ENCODE results near the gene GALNT2. TPM values are rescaled to one million over a fixed set of nuclear protein-coding genes. Genes with fewer than 3 reads are reported as not detected.

The GALNT2 gene
- total and polyA plus RNA-seq, 5 donors, result 27.4 to 45.5 (median 38.8) TPM

DNA sequence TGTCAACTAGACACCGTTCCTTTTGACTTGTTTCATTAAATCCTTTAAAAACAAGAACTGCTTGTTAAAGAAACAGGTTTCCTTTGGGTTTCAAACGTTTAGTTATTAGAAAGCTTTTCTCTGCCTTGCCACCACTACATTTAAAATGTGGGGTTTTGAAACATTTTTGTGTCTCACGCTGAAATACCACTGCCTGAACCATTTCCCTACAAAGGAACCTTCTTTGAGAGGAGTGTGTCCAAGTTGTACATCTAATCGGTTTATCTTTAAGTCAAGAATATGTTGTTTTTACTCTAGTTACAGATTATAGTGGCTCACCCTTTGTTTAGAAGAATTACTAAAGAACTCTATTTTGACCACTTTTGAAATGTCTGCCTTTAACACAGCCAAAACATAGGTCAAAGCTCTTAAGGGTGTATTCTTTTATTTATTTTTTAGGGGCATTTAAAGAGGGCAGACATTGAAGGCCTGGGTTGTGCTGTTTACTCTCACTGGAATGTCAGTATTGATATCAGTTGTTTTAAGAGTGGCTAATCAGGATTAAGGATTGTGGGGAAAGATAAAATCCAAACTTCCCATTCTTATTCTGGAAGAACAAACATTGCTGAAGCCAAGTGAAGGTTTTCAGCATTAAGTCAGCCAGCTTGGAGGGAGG lies 143.4 kb downstream of the GALNT2 start:
- no peak for DNase-seq
- Histone ChIP-seq H3K4me1 (ENCODE audit: control insufficient read depth, insufficient read depth, low read length) (peaks cover 29% of the 10 kb centered on the region), H3K9me3 (ENCODE audit: control insufficient read depth, low read length) (no peaks in the 10 kb centered on the region), H3K27me3 (ENCODE audit: control insufficient read depth, insufficient read depth) (no peaks in the 10 kb centered on the region), H3K4me3 (ENCODE audit: low read length) (no peak overlapping the region), H3K27ac (ENCODE audit: low read length) (peak overlapping the region; percentile 25)
- ATAC-seq, result no peak
- 41% methylated on average over 4 of the region's 4 CpGs for WGBS
- intact Hi-C loops (cut with DNase I), result loop anchor here in 1 of 4 donors (5.0 kb wide), 1 partner anchor 548 kb away; no protein-coding TSS in a partner anchor

DNA sequence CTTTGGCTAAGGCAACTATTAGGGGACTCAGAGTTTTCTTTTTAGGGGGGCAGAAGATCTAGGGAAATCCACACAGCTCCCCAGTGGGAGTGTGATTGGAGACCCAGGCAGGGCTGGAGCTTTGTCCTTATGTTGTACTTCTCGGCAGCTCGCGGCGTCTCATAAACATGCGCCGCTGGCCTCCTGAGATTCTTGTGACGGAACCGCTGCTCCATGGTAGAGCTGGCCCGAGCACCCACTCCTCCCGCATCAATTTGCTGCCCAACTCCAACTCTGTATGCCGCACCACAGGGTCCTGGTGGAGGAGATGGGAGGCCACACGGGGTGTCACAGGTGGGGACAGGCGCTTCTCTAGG lies 143.9 kb downstream of the GALNT2 start:
- H3K27me3 ChIP-seq (ENCODE audit: control insufficient read depth, insufficient read depth), result no peaks in the 10 kb centered on the region
- 69% methylated on average over 13 of the region's 13 CpGs for WGBS
- ATAC-seq (peak; percentile 57 to 65), DNase-seq (peak; percentile 38 to 80 (median 69))
- H3K27ac ChIP-seq (ENCODE audit: low read length), result peak overlapping the region; percentile 38
- no peaks in the 10 kb centered on the region for H3K9me3 ChIP-seq (ENCODE audit: control insufficient read depth, low read length)
- H3K4me1 ChIP-seq (ENCODE audit: control insufficient read depth, insufficient read depth, low read length), result peaks cover 24% of the 10 kb centered on the region
- intact Hi-C loops (cut with DNase I), result loop anchor here in 1 of 4 donors (5.0 kb wide), 1 partner anchor 549 kb away; no protein-coding TSS in a partner anchor
- H3K4me3 ChIP-seq (ENCODE audit: low read length), result no peak overlapping the region

DNA sequence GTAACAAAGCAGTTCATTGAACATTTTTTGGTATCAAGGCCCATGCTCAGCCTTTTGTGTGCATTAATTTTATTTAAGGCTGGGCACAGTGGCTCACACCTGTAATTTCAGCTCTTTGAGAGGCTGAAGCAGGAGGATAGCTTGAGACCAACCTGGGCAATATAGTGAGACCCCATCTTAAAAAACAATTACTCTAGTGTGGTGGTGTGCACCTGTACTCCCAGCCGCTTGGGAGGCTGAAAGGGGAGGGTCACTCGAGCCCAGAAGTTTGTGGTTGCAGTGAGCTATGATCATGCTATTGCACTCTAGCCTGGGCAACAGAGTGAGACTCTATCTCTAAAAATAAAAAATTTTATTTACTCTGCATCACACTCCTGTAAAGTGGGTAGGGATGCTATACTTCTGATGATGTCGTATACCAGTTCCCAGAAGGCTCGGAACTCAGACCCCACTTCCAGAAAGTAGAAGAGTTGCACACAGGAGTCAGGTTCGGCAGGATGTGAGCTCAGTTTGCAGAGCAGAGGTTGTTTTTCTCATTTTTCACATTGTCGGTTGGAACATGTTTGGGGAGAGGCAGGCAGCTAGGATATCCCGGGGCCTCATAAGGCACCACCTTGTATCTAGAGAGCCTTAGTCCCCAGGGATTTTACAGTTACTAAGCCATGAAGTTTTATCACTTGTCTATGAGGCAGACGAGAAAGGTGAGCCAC lies 144.6 kb downstream of the GALNT2 start:
- no peaks in the 10 kb centered on the region for H3K27me3 ChIP-seq (ENCODE audit: control insufficient read depth, insufficient read depth)
- H3K9me3 ChIP-seq (ENCODE audit: control insufficient read depth, low read length), result no peaks in the 10 kb centered on the region
- no peak overlapping the region for H3K4me3 ChIP-seq (ENCODE audit: low read length)
- H3K4me1 ChIP-seq (ENCODE audit: control insufficient read depth, insufficient read depth, low read length), result peaks cover 23% of the 10 kb centered on the region
- ATAC-seq (no peak), DNase-seq (no peak)
- no peak overlapping the region for H3K27ac ChIP-seq (ENCODE audit: low read length)
- 81% methylated on average over 8 of the region's 8 CpGs for WGBS
- intact Hi-C loops (cut with DNase I), result loop anchor here in 1 of 4 donors (5.0 kb wide), 1 partner anchor 549 kb away; no protein-coding TSS in a partner anchor

DNA sequence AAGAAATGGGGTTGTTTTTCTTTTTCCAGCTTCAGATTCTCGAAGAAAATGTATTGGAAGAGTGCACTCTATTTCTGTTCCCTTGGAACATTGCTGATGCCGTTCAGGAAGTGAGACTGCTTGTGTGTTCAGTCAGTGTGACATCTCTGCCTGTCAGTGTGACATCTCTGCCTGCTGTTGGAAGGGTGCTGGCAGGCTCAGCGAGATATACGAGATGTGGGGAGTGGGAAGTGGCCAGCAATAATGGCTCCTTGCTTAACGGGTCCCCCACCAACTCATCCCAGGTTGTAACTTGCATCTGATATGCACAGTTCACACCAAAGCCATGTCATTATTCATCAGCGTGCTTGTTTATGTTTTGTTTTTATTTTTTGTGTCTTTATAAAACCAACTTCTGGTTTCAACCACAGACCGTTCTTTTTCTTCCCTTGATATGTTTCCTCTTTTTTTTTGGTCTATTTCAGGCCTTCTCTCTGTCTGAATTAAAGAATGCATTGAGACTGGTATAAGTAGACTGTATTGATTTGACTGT lies 145.4 kb downstream of the GALNT2 start:
- ATAC-seq (no peak), DNase-seq (peak in 1 of 3 donors; percentile 49)
- peaks cover 25% of the 10 kb centered on the region for H3K4me1 ChIP-seq (ENCODE audit: control insufficient read depth, insufficient read depth, low read length)
- WGBS, result 55% methylated on average over 7 of the region's 7 CpGs
- intact Hi-C loops (cut with DNase I), result loop anchor here in 1 of 4 donors (5.0 kb wide), 1 partner anchor 550 kb away; no protein-coding TSS in a partner anchor
- no peaks in the 10 kb centered on the region for H3K9me3 ChIP-seq (ENCODE audit: control insufficient read depth, low read length)
- H3K4me3 ChIP-seq (ENCODE audit: low read length), result no peak overlapping the region
- H3K27me3 ChIP-seq (ENCODE audit: control insufficient read depth, insufficient read depth), result no peaks in the 10 kb centered on the region
- no peak overlapping the region for H3K27ac ChIP-seq (ENCODE audit: low read length)

DNA sequence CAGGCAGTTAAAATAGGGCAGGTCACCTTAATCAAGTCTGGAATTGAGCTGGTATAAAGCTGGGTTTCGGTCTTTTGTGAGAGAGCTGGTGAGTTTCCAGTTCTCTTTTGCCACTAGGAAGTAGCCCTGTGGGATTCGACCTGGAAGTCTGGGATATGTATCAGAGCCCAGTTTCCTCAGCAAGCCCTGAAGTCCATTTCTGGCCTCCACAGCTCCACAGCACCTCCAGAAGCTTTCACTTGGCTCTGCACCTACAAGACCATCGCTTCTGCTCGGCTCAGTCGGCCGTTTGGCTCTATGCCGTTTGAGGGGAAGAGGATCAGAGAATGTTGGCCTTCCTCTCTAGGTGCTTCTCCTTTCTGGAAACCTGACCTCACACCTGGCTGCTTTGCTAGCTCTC lies 148.0 kb downstream of the GALNT2 start:
- H3K9me3 ChIP-seq (ENCODE audit: control insufficient read depth, low read length), result no peaks in the 10 kb centered on the region
- peak; percentile 92 to 93 for ATAC-seq
- peak overlapping the region; percentile 15 for H3K27ac ChIP-seq (ENCODE audit: low read length)
- peak; percentile 63 to 83 (median 82) for DNase-seq
- H3K27me3 ChIP-seq (ENCODE audit: control insufficient read depth, insufficient read depth), result no peaks in the 10 kb centered on the region
- peaks cover 13% of the 10 kb centered on the region for H3K4me1 ChIP-seq (ENCODE audit: control insufficient read depth, insufficient read depth, low read length)
- intact Hi-C loops (cut with DNase I), result no loop called here
- no peak overlapping the region for H3K4me3 ChIP-seq (ENCODE audit: low read length)
- whole genome bisulfite sequencing, result 6% methylated on average over 7 of the region's 7 CpGs

GRCh38 chr1:230215529-230215928 lies 148.5 kb downstream of the GALNT2 start:
- ATAC-seq, result no peak
- H3K4me3 ChIP-seq (ENCODE audit: low read length), result no peak overlapping the region

DNA sequence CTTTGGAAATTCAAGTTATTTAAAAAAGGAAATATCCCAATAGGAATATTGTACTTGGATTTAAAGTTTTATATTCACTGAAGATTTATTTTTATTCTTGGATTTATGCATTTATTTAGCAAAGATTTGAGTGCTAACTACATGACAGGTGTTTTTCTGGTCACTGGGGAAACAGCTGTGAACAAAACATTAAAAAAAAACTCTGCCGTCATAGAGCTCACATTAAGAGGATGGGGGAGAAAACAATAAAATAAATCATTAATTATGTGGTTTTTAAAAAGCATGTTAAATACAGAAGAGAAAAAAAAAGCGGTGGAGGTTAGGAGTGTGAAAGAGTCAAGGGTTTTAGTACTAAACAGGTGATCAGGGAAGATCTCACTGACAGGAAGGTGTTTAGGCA lies 149.9 kb downstream of the GALNT2 start:
- peaks cover 15% of the 10 kb centered on the region for H3K4me1 ChIP-seq (ENCODE audit: control insufficient read depth, insufficient read depth, low read length)
- no peak for ATAC-seq
- no peak overlapping the region for H3K27ac ChIP-seq (ENCODE audit: low read length)
- intact Hi-C loops (cut with DNase I), result no loop called here
- H3K27me3 ChIP-seq (ENCODE audit: control insufficient read depth, insufficient read depth), result no peaks in the 10 kb centered on the region
- 92% methylated on average over 2 of the region's 2 CpGs for WGBS
- no peak overlapping the region for H3K4me3 ChIP-seq (ENCODE audit: low read length)
- H3K9me3 ChIP-seq (ENCODE audit: control insufficient read depth, low read length), result no peaks in the 10 kb centered on the region
- DNase-seq, result no peak

More at GRCh38 chr1:230215529-230215928, 148.5 kb downstream of the GALNT2 start:
- intact Hi-C loops (cut with DNase I), result no loop called here
- DNase-seq, result no peak
- no peaks in the 10 kb centered on the region for H3K9me3 ChIP-seq (ENCODE audit: control insufficient read depth, low read length)
- no peaks in the 10 kb centered on the region for H3K27me3 ChIP-seq (ENCODE audit: control insufficient read depth, insufficient read depth)
- WGBS, result 33% methylated on average over 1 of the region's 1 CpG
- peaks cover 17% of the 10 kb centered on the region for H3K4me1 ChIP-seq (ENCODE audit: control insufficient read depth, insufficient read depth, low read length)
- peak overlapping the region; percentile 15 for H3K27ac ChIP-seq (ENCODE audit: low read length)

DNA sequence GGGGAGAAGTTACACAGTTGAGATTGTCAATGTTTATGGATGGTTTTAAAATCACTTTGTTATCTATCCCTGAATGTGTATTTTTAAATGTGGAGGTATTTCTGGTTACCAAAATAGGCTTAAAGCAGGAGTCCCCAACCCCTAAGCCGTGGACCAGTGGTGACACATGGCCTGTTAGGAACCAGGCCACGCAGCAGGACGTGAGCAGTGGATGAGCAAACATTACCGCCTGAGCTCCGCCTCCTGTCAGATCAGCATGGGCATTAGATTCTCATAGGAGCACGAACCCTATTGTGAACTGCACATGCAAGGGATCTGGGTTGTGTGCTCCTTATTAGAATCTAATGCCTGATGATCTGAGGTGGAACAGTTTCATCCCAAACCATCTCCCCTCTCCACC lies 151.6 kb downstream of the GALNT2 start:
- no peak for DNase-seq
- H3K27ac ChIP-seq (ENCODE audit: low read length), result no peak overlapping the region
- no peaks in the 10 kb centered on the region for H3K27me3 ChIP-seq (ENCODE audit: control insufficient read depth, insufficient read depth)
- no peak overlapping the region for H3K4me3 ChIP-seq (ENCODE audit: low read length)
- no peaks in the 10 kb centered on the region for H3K9me3 ChIP-seq (ENCODE audit: control insufficient read depth, low read length)
- no peak for ATAC-seq
- H3K4me1 ChIP-seq (ENCODE audit: control insufficient read depth, insufficient read depth, low read length), result peaks cover 13% of the 10 kb centered on the region
- 93% methylated on average over 6 of the region's 6 CpGs for WGBS
- intact Hi-C loops (cut with DNase I), result no loop called here

GRCh38 chr1:230219174-230220067 lies 152.4 kb downstream of the GALNT2 start:
- Histone ChIP-seq H3K27me3 (ENCODE audit: control insufficient read depth, insufficient read depth) (no peaks in the 10 kb centered on the region), H3K27ac (ENCODE audit: low read length) (no peak overlapping the region), H3K4me3 (ENCODE audit: low read length) (no peak overlapping the region), H3K4me1 (ENCODE audit: control insufficient read depth, insufficient read depth, low read length) (peaks cover 13% of the 10 kb centered on the region), H3K9me3 (ENCODE audit: control insufficient read depth, low read length) (no peaks in the 10 kb centered on the region)
- ATAC-seq (no peak), DNase-seq (no peak)
- WGBS, result 88% methylated on average over 8 of the region's 8 CpGs
- intact Hi-C loops (cut with DNase I), result loop anchor here in 1 of 4 donors (10.0 kb wide), 1 partner anchor 85 kb away; no protein-coding TSS in a partner anchor

GRCh38 chr1:230220478-230220877 lies 153.4 kb downstream of the GALNT2 start:
- 93% methylated on average over 7 of the region's 7 CpGs for WGBS
- Histone ChIP-seq H3K27me3 (ENCODE audit: control insufficient read depth, insufficient read depth) (no peaks in the 10 kb centered on the region), H3K27ac (ENCODE audit: low read length) (no peak overlapping the region), H3K4me1 (ENCODE audit: control insufficient read depth, insufficient read depth, low read length) (peaks cover 10% of the 10 kb centered on the region), H3K4me3 (ENCODE audit: low read length) (no peak overlapping the region), H3K9me3 (ENCODE audit: control insufficient read depth, low read length) (no peaks in the 10 kb centered on the region)
- no peak for DNase-seq
- no peak for ATAC-seq
- intact Hi-C loops (cut with DNase I), result loop anchor here in 1 of 4 donors (10.0 kb wide), 1 partner anchor 84 kb away; no protein-coding TSS in a partner anchor

Data from right cardiac atrium (tissue), 5 donors.